BJ (cell line): ENCODE data around the gene SF3A2. TPM values are rescaled to one million over a fixed set of nuclear protein-coding genes. Genes with fewer than 3 reads are reported as not detected.

Source experiments
- CTCF ChIA-PET: fragments of 350-600 bp; formaldehyde crosslinking; extraction: SDS; loops from one replicate; lab custom pipeline; 2021; ENCODE audit warnings: antibody characterized with exemption, inconsistent platforms; lab: Yijun Ruan, JAX
- POLR2A ChIA-PET: fragments of 300-600 bp; sonication (Branson Sonifier 250); formaldehyde crosslinking; extraction: SDS; loops from one replicate; lab custom pipeline; 2021; ENCODE audit warnings: antibody characterized with exemption; lab: Charles Lee
- DNase-seq: peaks from one replicate; pipeline ENCODE4 v3.0.0-alpha.2; 2011; ENCODE audit warnings: low read depth
- H3K27me3 ChIP-seq: 2 replicates; pipeline ENCODE4 v1.6.0; 2011; ENCODE audit warnings: low read length; ENCODE audit not compliant: control insufficient read depth, insufficient read depth
- H3K36me3 ChIP-seq: 2 replicates; pipeline ENCODE4 v1.5.1; 2011; ENCODE audit warnings: low read length; ENCODE audit not compliant: control insufficient read depth, insufficient read depth
- H3K4me3 ChIP-seq: 2 replicates; pipeline ENCODE4 v1.5.1; 2011; ENCODE audit warnings: low read depth, mild to moderate bottlenecking, control low read depth, low read length
- CTCF ChIP-seq: IDR thresholded peaks from 2 replicates; pipeline ENCODE4 v1.5.1; 2011; ENCODE audit warnings: low read depth, mild to moderate bottlenecking, control low read depth, inconsistent platforms, low read length, moderate library complexity; ENCODE audit not compliant: insufficient read depth
- polyA plus RNA-seq: library from polyadenylated mRNA; depleted of rRNA; stranded (reverse); fragments of >200 nt; gene quantifications from 2 replicates; pipeline ENCODE4 v1.2.3, GENCODE V29; 2011

SF3A2 gene
- polyA plus RNA-seq, 1 experiment: 12.2 TPM

GRCh38 chr19:2270157-2270422 lies 33.5 kb downstream of the SF3A2 start:
- POLR2A ChIA-PET: interaction anchor here (0.8 to 1.0 kb wide), 2 partner anchors 31 to 353 kb away, joined by 3 to 4 read pairs; no protein-coding TSS in a partner anchor
- CTCF ChIA-PET: interaction anchor here (1.1 to 1.5 kb wide), 3 partner anchors 16 to 114 kb away, joined by 3 read pairs; no protein-coding TSS in a partner anchor
- no peak for DNase-seq
- TF ChIP-seq CTCF: no peak
- Histone ChIP-seq H3K4me3 (peak overlapping the region; percentile 99), H3K36me3 (peaks cover 16% of the 10 kb centered on the region), H3K27me3 (no peaks in the 10 kb centered on the region)

DNA sequence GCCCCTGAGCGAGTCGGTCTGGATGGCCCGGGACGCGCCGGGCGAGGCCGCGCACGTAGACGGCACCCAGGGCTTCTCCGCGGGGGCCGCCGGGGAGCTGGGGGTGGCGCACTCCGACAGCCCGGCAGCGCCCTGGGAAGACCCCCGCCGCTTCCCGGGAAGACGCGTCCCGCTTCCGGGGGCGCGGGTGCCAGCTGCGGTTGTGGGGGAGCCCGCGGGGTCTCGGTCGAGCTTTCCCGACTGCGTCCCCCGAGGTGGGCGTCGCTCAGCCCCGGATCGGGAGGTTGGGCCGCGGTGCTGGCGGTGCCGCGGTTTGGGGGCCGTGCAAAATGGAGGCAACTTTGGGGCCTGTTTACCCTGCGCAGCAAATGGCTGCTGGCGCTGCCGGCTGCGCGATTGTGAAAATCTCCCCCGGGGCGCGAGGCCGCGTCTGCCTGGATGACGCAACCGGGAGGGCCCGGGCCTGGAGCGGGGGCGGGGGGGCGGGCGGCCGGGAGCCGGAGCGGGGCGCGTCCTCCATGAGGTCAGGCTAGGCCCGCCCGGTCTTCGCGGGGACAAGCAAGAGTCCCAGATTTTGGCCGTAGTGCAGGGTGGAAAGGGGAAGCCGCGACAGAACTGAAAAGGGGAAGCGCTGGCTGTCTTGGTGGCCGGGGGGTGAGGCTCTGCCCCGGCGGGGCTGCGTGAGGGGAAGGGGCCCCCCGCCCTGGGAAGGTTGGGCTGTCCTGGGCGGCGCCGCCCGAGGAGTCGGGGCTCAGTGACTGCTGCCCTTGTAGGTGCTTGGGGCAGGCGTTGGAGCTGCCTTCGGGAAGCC lies 34.0 kb downstream of the SF3A2 start:
- ChIA-PET POLR2A (interaction anchor here (0.5 to 0.8 kb wide), 2 partner anchors 205 to 352 kb away, joined by 4 to 6 read pairs; partner anchors contain the start of gene GADD45B), CTCF (interaction anchor here (1.1 to 1.7 kb wide), 4 partner anchors 17 to 115 kb away, joined by 3 to 5 read pairs (median 3); no protein-coding TSS in a partner anchor)
- Histone ChIP-seq H3K27me3 (no peaks in the 10 kb centered on the region), H3K4me3 (peak overlapping the region; percentile 99), H3K36me3 (peaks cover 19% of the 10 kb centered on the region)
- DNase-seq: no peak
- no peak for TF ChIP-seq CTCF

- no peak for TF ChIP-seq CTCF
- peak overlapping the region; percentile 99 for H3K4me3 ChIP-seq
- no peaks in the 10 kb centered on the region for H3K27me3 ChIP-seq
- peaks cover 22% of the 10 kb centered on the region for H3K36me3 ChIP-seq
- ChIA-PET POLR2A (interaction anchor here (0.5 to 0.6 kb wide), 2 partner anchors 205 to 413 kb away, joined by 3 to 6 read pairs; partner anchors contain the start of gene GADD45B), CTCF (interaction anchor here (0.8 to 5.9 kb wide), 5 partner anchors 16 to 278 kb away, joined by 3 to 34 read pairs (median 5); no protein-coding TSS in a partner anchor)
- no peak for DNase-seq
These were observed 34.8 kb downstream of the SF3A2 start for GRCh38 chr19:2271234-2272103.

DNA sequence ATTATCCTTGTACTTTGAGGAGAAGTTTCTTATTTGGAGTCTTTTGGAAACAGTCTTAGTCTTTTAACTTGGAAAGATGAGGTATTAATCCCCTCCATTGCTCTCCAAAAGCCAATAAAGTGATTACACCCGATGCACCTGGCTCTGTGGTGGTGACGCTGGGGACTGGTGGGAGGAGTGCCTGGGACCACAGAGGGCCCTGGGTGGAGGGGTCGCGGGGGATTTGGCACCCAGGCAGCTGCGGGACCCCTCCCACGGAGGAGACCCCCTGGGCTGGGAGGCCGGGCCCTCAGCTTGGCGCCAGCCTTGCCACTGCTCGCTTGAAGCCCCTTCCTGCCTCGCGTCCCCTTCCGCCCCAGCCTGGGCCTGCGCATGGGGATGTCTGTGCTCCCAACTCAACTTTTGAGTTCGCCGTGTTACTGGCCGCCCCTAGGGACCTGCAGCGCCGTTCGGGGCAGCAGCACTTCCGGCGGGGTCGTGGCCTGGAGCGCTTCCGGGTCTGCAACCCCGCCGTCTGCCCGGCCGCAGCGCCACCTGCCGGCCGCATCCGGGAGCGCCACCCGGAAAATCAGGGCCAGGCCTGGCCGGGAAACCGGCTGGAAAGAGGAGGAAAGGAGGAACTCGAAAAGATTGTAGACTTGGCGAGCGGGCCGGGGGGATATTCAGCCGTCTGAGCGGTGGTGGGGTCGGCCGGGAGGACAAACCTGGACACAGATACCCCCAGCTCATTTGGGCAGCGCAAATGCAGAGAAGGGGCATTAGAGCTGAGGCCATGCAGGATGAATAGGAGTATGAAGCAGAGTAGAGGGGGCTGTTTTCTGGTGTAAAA lies 36.9 kb downstream of the SF3A2 start:
- Histone ChIP-seq H3K36me3 (peaks cover 22% of the 10 kb centered on the region), H3K27me3 (no peaks in the 10 kb centered on the region), H3K4me3 (peak overlapping the region; percentile 32)
- TF ChIP-seq CTCF: peak; percentile 84
- ChIA-PET POLR2A (no interaction called here), CTCF (interaction anchor here (1.0 to 5.9 kb wide), 14 partner anchors 13 to 149 kb away, joined by 3 to 34 read pairs (median 5); no protein-coding TSS in a partner anchor)
- no peak for DNase-seq
